HL-60 (cell line): ENCODE measurements around the gene MEG3.

Experiments used
- GABPA ChIP-seq: IDR thresholded peaks from 2 replicates; pipeline ENCODE4 v1.6.1; 2012; ENCODE audit warnings: low read depth
- POLR2AphosphoS5 ChIP-seq: IDR thresholded peaks from 2 replicates; pipeline ENCODE4 v1.6.1; 2012; ENCODE audit warnings: low read depth
- TF ChIP-seq, protein P1 (sequence below): IDR thresholded peaks from one replicate; pipeline ENCODE4 v1.5.1; 2011; ENCODE audit warnings: low read length, control low read depth, inconsistent platforms; ENCODE audit not compliant: insufficient read depth
- TF ChIP-seq, protein P2 (sequence below): IDR thresholded peaks from 2 replicates; pipeline ENCODE4 v1.6.1; 2012; ENCODE audit warnings: low read depth; ENCODE audit not compliant: insufficient replicate concordance

DNA sequence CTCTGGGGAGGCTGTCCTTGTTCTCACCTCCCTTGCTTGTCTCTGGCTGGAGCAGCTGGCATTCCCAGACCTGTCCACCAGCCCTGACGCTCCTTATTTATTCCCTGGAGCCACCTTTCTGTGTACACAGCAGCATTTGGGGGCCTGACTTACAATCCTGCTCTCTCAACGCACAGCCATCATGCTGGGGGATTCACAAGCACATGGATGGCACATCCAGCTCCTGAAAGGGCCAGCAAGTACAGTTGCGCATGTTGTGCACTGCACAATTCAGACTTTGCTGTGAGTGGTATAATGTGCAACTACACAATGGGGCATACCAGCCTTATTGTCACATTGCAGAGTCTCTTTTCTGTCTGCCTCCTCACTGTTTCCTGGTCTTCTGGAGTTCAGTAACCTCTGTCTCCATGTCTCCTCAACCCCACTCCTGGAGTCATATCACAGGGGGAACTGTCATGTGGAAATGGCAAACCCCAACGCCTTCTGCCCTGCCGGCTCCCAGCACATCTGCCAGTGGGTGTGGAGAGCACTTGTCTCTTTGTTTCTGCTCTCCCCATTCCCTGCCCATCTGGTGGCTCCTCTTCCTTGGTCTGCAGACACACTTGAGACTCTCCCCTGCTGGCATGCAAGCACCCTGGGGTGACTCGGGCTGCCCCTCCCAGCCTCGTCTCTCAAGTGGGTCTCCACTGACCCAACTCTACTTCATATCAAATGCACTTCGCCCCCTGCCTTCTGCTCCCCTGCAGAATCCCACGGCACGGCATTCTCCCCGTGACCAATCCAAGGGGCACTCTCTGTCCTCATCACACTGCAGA is 41.2 kb upstream of the MEG3 start:
- TF ChIP-seq, protein P1, sequence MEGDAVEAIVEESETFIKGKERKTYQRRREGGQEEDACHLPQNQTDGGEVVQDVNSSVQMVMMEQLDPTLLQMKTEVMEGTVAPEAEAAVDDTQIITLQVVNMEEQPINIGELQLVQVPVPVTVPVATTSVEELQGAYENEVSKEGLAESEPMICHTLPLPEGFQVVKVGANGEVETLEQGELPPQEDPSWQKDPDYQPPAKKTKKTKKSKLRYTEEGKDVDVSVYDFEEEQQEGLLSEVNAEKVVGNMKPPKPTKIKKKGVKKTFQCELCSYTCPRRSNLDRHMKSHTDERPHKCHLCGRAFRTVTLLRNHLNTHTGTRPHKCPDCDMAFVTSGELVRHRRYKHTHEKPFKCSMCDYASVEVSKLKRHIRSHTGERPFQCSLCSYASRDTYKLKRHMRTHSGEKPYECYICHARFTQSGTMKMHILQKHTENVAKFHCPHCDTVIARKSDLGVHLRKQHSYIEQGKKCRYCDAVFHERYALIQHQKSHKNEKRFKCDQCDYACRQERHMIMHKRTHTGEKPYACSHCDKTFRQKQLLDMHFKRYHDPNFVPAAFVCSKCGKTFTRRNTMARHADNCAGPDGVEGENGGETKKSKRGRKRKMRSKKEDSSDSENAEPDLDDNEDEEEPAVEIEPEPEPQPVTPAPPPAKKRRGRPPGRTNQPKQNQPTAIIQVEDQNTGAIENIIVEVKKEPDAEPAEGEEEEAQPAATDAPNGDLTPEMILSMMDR, result no peak
- no peak for TF ChIP-seq POLR2AphosphoS5
- TF ChIP-seq, protein P2, sequence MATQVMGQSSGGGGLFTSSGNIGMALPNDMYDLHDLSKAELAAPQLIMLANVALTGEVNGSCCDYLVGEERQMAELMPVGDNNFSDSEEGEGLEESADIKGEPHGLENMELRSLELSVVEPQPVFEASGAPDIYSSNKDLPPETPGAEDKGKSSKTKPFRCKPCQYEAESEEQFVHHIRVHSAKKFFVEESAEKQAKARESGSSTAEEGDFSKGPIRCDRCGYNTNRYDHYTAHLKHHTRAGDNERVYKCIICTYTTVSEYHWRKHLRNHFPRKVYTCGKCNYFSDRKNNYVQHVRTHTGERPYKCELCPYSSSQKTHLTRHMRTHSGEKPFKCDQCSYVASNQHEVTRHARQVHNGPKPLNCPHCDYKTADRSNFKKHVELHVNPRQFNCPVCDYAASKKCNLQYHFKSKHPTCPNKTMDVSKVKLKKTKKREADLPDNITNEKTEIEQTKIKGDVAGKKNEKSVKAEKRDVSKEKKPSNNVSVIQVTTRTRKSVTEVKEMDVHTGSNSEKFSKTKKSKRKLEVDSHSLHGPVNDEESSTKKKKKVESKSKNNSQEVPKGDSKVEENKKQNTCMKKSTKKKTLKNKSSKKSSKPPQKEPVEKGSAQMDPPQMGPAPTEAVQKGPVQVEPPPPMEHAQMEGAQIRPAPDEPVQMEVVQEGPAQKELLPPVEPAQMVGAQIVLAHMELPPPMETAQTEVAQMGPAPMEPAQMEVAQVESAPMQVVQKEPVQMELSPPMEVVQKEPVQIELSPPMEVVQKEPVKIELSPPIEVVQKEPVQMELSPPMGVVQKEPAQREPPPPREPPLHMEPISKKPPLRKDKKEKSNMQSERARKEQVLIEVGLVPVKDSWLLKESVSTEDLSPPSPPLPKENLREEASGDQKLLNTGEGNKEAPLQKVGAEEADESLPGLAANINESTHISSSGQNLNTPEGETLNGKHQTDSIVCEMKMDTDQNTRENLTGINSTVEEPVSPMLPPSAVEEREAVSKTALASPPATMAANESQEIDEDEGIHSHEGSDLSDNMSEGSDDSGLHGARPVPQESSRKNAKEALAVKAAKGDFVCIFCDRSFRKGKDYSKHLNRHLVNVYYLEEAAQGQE, result no peak
- TF ChIP-seq GABPA, result no peak
